Activated naive CD4-positive, alpha-beta T cell treated with anti-CD3 and anti-CD28 coated beads, Interleukin-2, amount 50 U/mL, for 24 hours (primary cell): ENCODE data around the gene NFATC2IP.
"Not testable (repeated sequence)": the region's sequence is repeated elsewhere in the genome, so short reads cannot be mapped to it uniquely, and the experiment has no call there.

Source experiments
- H3K27ac Mint-ChIP-seq: one replicate; pipeline ENCODE4 v1.8.0; 2021; ENCODE audit warnings: mild to moderate bottlenecking, mixed read lengths
- H3K27me3 Mint-ChIP-seq: one replicate; pipeline ENCODE4 v1.8.0; 2021; ENCODE audit warnings: mixed read lengths
- H3K36me3 Mint-ChIP-seq: one replicate; pipeline ENCODE4 v1.8.0; 2021; ENCODE audit warnings: mixed read lengths
- H3K4me1 Mint-ChIP-seq: one replicate; pipeline ENCODE4 v1.8.0; 2021; ENCODE audit warnings: mixed read lengths
- H3K4me3 Mint-ChIP-seq: one replicate; pipeline ENCODE4 v1.8.0; 2021; ENCODE audit warnings: mild to moderate bottlenecking, mixed read lengths
- H3K9me3 Mint-ChIP-seq: one replicate; pipeline ENCODE4 v1.8.0; 2021; ENCODE audit warnings: mixed read lengths

NFATC2IP gene

DNA sequence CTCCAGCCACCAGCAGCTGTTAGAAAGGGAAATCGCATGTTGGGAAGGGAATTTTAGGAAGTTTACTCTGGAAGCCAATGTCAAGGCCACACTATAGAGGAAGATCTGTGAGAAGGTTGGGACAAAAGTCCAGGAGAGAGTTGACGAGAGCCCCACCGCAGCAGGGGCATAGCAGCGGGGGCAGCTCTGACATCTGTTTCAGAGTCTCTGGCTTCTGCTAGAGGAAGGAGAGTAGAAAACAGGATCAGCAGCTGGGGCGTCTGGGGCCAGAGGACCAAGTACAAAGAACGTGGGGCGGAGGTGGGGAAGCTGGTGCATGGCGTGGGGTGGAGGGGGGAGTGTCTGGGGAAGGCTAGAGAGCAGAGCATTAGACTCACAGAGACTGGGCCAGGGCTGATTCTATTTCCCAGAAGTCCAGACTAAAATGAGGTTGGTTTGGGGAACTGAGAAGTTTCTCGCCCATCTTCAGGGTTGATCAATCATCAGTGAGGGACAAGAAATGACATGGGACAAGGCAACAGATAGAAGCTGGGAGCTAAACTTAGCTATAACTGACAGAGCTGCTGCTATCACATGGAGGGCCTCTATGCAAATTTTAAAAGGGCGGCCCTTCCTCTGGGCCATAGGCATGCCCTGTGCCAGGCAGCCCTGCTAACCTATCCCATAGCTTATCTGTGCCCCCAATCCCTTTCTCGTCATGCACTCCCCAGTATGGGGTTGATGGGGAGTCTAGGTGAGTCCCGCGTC lies 26.9 kb upstream of the NFATC2IP start:
- Mint-ChIP-seq H3K27ac (peak overlapping the region; percentile 18), H3K36me3 (peaks cover 4% of the 10 kb centered on the region), H3K27me3 (no peaks in the 10 kb centered on the region), H3K4me1 (peaks cover 15% of the 10 kb centered on the region), H3K4me3 (peak overlapping the region; percentile 42), H3K9me3 (no peaks in the 10 kb centered on the region)

- Mint-ChIP-seq H3K27ac (no peak overlapping the region), H3K36me3 (peaks cover 4% of the 10 kb centered on the region), H3K4me3 (peak overlapping the region; percentile 93), H3K9me3 (no peaks in the 10 kb centered on the region), H3K4me1 (peaks cover 15% of the 10 kb centered on the region), H3K27me3 (no peaks in the 10 kb centered on the region)
Observed at GRCh38 chr16:28924399-28924761, 26.4 kb upstream of the NFATC2IP start.

DNA sequence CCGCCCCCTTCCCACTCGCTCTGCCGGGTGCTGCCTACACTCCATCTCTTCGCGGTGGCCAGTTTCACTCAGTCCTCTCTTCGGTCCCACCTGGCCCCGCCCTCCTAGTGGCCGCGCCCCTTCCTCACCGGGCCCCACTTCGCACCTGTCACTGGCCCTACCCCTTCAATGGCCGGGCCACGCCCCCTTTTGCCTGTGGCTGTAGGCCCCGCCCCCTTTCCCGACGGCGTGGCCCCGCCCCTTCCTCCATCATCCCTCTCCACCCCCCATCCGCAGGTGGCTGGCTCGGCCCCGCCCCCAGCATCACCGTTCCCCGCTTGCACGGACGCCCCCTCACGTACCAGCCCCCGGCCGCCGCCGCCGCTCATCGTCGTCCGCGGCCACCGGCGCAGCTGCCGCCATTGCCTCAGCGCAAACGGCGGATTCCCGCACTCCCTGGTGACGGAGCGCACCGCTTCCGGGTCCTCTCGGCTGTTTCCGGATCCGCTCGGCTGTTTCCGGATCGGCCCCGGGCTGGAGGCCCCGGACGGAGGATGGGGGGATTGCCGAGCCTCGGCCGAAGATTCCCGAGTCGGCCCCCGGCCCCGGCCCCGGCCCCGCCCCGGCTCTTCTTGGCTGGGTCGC lies 25.9 kb upstream of the NFATC2IP start, which contains the start of gene RABEP2:
Gene RABEP2, minus strand, starts transcription at position 477 of the 624 bp plus-strand sequence. Its CDS starts 75 bp downstream, at position 402.
- Mint-ChIP-seq H3K36me3 (peaks cover 4% of the 10 kb centered on the region), H3K27ac (peak within 1 kb of the TSS; percentile 97), H3K27me3 (no peaks in the 10 kb centered on the region), H3K4me1 (peaks cover 15% of the 10 kb centered on the region), H3K9me3 (no peaks in the 10 kb centered on the region), H3K4me3 (peak within 1 kb of the TSS; percentile 93)

GRCh38 chr16:28925386-28926228 lies 25.1 kb upstream of the NFATC2IP start:
- Mint-ChIP-seq H3K27me3 (no peaks in the 10 kb centered on the region), H3K4me1 (peaks cover 21% of the 10 kb centered on the region), H3K36me3 (peaks cover 4% of the 10 kb centered on the region), H3K27ac (peak overlapping the region; percentile 97), H3K4me3 (peak overlapping the region; percentile 93), H3K9me3 (no peaks in the 10 kb centered on the region)

DNA sequence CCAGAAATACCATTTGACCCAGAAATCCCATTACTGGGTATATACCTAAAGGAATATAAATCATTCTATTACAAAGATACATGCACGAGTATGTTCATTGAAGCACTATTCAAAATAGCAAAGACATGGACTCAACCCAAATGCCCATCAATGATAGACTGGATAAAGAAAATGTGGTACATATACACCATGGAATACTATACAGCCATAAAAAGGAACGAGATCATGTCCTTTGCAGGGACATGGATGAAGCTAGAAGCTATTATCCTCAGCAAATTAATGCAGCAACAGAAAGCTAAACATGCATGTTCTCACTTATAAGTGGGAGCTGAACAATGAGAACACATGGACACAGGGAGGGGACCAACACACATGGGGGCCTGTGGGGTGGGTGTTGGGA lies 24.5 kb upstream of the NFATC2IP start:
- H3K9me3 Mint-ChIP-seq: not testable (repeated sequence)
- peaks cover 27% of the 10 kb centered on the region for H3K4me1 Mint-ChIP-seq

GRCh38 chr16:28927815-28928214 lies 22.9 kb upstream of the NFATC2IP start:
- Mint-ChIP-seq H3K27me3 (no peaks in the 10 kb centered on the region), H3K9me3 (no peaks in the 10 kb centered on the region), H3K27ac (no peak overlapping the region), H3K4me1 (peaks cover 27% of the 10 kb centered on the region), H3K4me3 (no peak overlapping the region), H3K36me3 (no peaks in the 10 kb centered on the region)

More for the DNA sequence above, 24.5 kb upstream of the NFATC2IP start:
- not testable (repeated sequence) for H3K36me3 Mint-ChIP-seq, H3K27me3 Mint-ChIP-seq
- peak overlapping the region; percentile 93 for H3K4me3 Mint-ChIP-seq
- peak overlapping the region; percentile 97 for H3K27ac Mint-ChIP-seq

DNA sequence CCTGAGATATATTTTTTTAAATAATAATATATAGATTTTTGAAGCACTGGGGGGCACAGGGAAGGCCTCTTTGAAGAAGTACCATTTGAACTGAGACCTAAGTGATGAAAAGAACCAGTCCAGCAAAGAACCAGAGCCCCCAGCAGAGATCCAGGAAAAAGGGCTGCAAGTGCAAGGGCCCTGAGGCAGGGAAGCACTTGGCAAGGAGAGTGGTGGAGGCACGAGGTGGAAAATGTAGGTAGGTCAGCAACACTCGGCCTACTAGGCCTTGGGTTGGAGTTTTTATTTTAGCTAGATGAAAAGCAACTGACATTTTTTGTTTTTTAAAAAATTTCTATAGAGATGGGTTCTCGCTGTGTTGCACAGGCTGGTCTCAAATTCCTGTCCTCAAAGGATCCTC lies 20.5 kb upstream of the NFATC2IP start:
- Mint-ChIP-seq H3K27ac (peak overlapping the region; percentile 84), H3K9me3 (no peaks in the 10 kb centered on the region), H3K27me3 (no peaks in the 10 kb centered on the region), H3K4me1 (peaks cover 18% of the 10 kb centered on the region), H3K4me3 (no peak overlapping the region), H3K36me3 (no peaks in the 10 kb centered on the region)

GRCh38 chr16:28930652-28931051 lies 20.1 kb upstream of the NFATC2IP start:
- Mint-ChIP-seq H3K27me3 (no peaks in the 10 kb centered on the region), H3K36me3 (no peaks in the 10 kb centered on the region), H3K9me3 (no peaks in the 10 kb centered on the region), H3K4me3 (no peak overlapping the region), H3K27ac (peak overlapping the region; percentile 84), H3K4me1 (peaks cover 22% of the 10 kb centered on the region)

- H3K4me1 Mint-ChIP-seq: peaks cover 26% of the 10 kb centered on the region
- H3K36me3 Mint-ChIP-seq: no peaks in the 10 kb centered on the region
- no peaks in the 10 kb centered on the region for H3K27me3 Mint-ChIP-seq
- no peaks in the 10 kb centered on the region for H3K9me3 Mint-ChIP-seq
- no peak within 1 kb of the TSS for H3K4me3 Mint-ChIP-seq
- peak within 1 kb of the TSS; percentile 84 for H3K27ac Mint-ChIP-seq
Observed at GRCh38 chr16:28931801-28932225, 18.9 kb upstream of the NFATC2IP start, which contains the start of gene CD19. Gene CD19 (plus strand): TSS chr16:28931971. CDS start chr16:28932001, 30 bp downstream.

DNA sequence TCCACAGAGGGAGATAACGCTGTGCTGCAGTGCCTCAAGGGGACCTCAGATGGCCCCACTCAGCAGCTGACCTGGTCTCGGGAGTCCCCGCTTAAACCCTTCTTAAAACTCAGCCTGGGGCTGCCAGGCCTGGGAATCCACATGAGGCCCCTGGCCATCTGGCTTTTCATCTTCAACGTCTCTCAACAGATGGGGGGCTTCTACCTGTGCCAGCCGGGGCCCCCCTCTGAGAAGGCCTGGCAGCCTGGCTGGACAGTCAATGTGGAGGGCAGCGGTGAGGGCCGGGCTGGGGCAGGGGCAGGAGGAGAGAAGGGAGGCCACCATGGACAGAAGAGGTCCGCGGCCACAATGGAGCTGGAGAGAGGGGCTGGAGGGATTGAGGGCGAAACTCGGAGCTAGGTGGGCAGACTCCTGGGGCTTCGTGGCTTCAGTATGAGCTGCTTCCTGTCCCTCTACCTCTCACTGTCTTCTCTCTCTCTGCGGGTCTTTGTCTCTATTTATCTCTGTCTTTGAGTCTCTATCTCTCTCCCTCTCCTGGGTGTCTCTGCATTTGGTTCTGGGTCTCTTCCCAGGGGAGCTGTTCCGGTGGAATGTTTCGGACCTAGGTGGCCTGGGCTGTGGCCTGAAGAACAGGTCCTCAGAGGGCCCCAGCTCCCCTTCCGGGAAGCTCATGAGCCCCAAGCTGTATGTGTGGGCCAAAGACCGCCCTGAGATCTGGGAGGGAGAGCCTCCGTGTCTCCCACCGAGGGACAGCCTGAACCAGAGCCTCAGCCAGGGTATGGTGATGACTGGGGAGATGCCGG lies 18.2 kb upstream of the NFATC2IP start:
- H3K9me3 Mint-ChIP-seq: no peaks in the 10 kb centered on the region
- H3K4me1 Mint-ChIP-seq: peaks cover 28% of the 10 kb centered on the region
- H3K27ac Mint-ChIP-seq: no peak overlapping the region
- no peak overlapping the region for H3K4me3 Mint-ChIP-seq
- H3K36me3 Mint-ChIP-seq: no peaks in the 10 kb centered on the region
- no peaks in the 10 kb centered on the region for H3K27me3 Mint-ChIP-seq

- Mint-ChIP-seq H3K27me3 (no peaks in the 10 kb centered on the region), H3K9me3 (no peaks in the 10 kb centered on the region), H3K27ac (no peak overlapping the region), H3K36me3 (no peaks in the 10 kb centered on the region), H3K4me3 (no peak overlapping the region), H3K4me1 (peaks cover 28% of the 10 kb centered on the region)
Observed at GRCh38 chr16:28933171-28933570, 17.6 kb upstream of the NFATC2IP start.

- Mint-ChIP-seq H3K36me3 (no peaks in the 10 kb centered on the region), H3K27ac (peak overlapping the region; percentile 70), H3K27me3 (no peaks in the 10 kb centered on the region), H3K4me3 (no peak overlapping the region), H3K9me3 (no peaks in the 10 kb centered on the region), H3K4me1 (peaks cover 25% of the 10 kb centered on the region)
Observed at GRCh38 chr16:28935346-28935745, 15.4 kb upstream of the NFATC2IP start.

- H3K4me3 Mint-ChIP-seq: peak overlapping the region; percentile 60
- H3K27ac Mint-ChIP-seq: peak overlapping the region; percentile 66
- H3K36me3 Mint-ChIP-seq: no peaks in the 10 kb centered on the region
- H3K27me3 Mint-ChIP-seq: no peaks in the 10 kb centered on the region
- peaks cover 16% of the 10 kb centered on the region for H3K4me1 Mint-ChIP-seq
- no peaks in the 10 kb centered on the region for H3K9me3 Mint-ChIP-seq
Observed at GRCh38 chr16:28935924-28936783, 14.6 kb upstream of the NFATC2IP start.

GRCh38 chr16:28936784-28937155 lies 14.0 kb upstream of the NFATC2IP start:
- no peaks in the 10 kb centered on the region for H3K27me3 Mint-ChIP-seq
- peaks cover 16% of the 10 kb centered on the region for H3K4me1 Mint-ChIP-seq
- H3K36me3 Mint-ChIP-seq: no peaks in the 10 kb centered on the region
- H3K27ac Mint-ChIP-seq: peak overlapping the region; percentile 66
- H3K4me3 Mint-ChIP-seq: peak overlapping the region; percentile 60
- no peaks in the 10 kb centered on the region for H3K9me3 Mint-ChIP-seq
